Vagina (tissue), 2 donors: ENCODE data around the gene FGF19. TPM values are rescaled to one million over a fixed set of nuclear protein-coding genes. Genes with fewer than 3 reads are reported as not detected.

ENCODE experiments used
- DNase-seq, 2 donors: peaks; one replicate each; pipeline ENCODE4 v3.0.0-alpha.2; 2017; ENCODE audit errors: extremely low spot score in 2 of 2
- H3K27ac ChIP-seq: fragments of 200-600 bp; sonication (generic); one replicate; pipeline ENCODE4 v1.5.1; 2019
- H3K27me3 ChIP-seq: fragments of 200-600 bp; sonication (generic); one replicate; pipeline ENCODE4 v1.5.1; 2019
- H3K36me3 ChIP-seq, 2 donors: fragments of 200-600 bp; sonication (generic); one replicate each; pipeline ENCODE4 v1.5.1; 2017 to 2019
- H3K4me1 ChIP-seq: fragments of 200-600 bp; sonication (generic); one replicate; pipeline ENCODE4 v1.5.1; 2019
- H3K4me3 ChIP-seq, 2 donors: fragments of 200-600 bp; sonication (generic); 1 replicate in 1 of 2; 2 replicates in 1 of 2; pipeline ENCODE4 v1.5.1; 2016 to 2019
- H3K9me3 ChIP-seq: fragments of 200-600 bp; sonication (generic); one replicate; pipeline ENCODE4 v1.5.1; 2019
- CTCF ChIP-seq, 3 experiments: fragments of 450-650 bp in 2 of 3; fragments of 200-600 bp in 1 of 3; sonication (generic) in 1 of 3; IDR thresholded peaks; one replicate each; pipeline ENCODE4 v1.5.1; 2017 to 2019; ENCODE audit warnings: antibody characterized with exemption in 3 of 3, mild to moderate bottlenecking in 2 of 3, moderate library complexity in 2 of 3
- POLR2A ChIP-seq, 2 donors: fragments of 450-650 bp; IDR thresholded peaks; one replicate each; pipeline ENCODE4 v1.6.1; 2017; ENCODE audit warnings: antibody characterized with exemption in 2 of 2, mild to moderate bottlenecking in 2 of 2, moderate library complexity in 2 of 2
- POLR2AphosphoS5 ChIP-seq, 2 donors: sonication (generic); formaldehyde crosslinking; IDR thresholded peaks; one replicate each; pipeline ENCODE4 v1.9.0; 2017; ENCODE audit warnings: antibody characterized with exemption in 2 of 2, mild to moderate bottlenecking in 2 of 2, low read depth in 1 of 2; ENCODE audit not compliant: insufficient read depth in 1 of 2
- intact Hi-C: fragments of 100-400 bp; cut with DNase I; formaldehyde crosslinking; loops from one replicate; pipeline ENCODE4 v1.15.1; 2023
- total RNA-seq: library from RNA; depleted of rRNA; stranded (reverse); fragments of >200 nt; gene quantifications from one replicate; pipeline ENCODE4 v1.2.3, GENCODE V29; 2016

Gene FGF19
- total RNA-seq, 1 donor from 2014 or later, result not detected

DNA sequence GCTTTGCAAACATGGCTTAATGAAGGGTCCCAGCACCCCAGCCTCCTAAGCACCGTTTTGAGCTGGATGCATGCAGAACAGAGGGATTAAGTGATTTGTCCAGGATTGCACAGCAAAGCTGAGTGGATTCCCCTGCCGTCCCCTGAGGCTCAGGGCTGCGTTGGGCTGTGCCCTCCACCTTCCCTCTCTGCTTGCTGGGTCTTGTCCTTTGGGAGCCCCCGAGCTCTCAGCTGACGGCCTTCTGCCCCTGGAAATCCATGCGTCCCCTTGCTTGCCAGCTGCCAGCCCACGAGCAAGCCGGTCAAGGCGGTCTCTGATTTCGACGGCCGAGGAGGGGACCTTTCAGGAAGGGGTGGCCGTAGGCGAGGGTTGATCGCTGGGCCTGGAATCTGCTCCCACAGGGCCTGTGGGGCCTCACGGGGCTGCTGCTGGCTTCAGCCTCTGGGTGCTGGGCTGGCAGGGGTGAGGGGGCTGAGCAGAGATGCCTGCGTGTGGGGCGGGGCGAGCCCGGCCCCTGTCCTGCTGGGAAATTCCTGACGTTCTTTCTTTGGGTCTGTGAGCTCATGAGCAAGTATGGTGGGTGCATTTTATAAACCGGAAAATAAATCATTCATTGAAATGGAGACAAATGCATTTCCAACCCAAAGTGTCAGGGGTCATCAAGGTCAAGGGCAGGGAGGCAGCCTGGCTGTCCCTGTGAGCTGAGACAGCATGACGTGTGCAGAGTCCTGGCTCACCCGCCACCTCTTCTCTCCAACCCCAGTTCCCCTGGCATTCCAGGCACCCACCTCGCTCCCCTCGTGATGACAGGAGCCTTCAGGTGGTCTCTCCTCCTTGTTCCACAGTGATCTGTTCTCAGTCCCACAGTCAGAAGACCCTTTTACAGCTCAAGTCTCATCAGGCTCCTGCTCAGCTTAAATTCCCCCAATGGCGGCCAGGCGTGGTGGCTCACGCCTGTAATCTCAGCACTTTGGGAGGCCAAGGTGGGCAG is 43.2 kb upstream of the FGF19 start:
- Histone ChIP-seq H3K27me3 (no peaks in the 10 kb centered on the region), H3K36me3 (no peaks in the 10 kb centered on the region), H3K4me1 (no peaks in the 10 kb centered on the region), H3K27ac (no peak overlapping the region), H3K9me3 (no peaks in the 10 kb centered on the region), H3K4me3 (no peak overlapping the region)
- no peak for TF ChIP-seq CTCF (IDR thresholded peaks at IDR 0.05)
- no peak for TF ChIP-seq POLR2AphosphoS5 (IDR thresholded peaks at IDR 0.05; ENCODE audit: insufficient read depth in 1 of 2, low read depth in 1 of 2)
- no peak for TF ChIP-seq POLR2A (IDR thresholded peaks at IDR 0.05)
- DNase-seq, result no peak
- intact Hi-C loops, result no loop called here

- intact Hi-C loops, result no loop called here
- H3K36me3 ChIP-seq, result no peaks in the 10 kb centered on the region
- no peaks in the 10 kb centered on the region for H3K4me1 ChIP-seq
- TF ChIP-seq CTCF (IDR thresholded peaks at IDR 0.05) (no peak), POLR2AphosphoS5 (IDR thresholded peaks at IDR 0.05; ENCODE audit: insufficient read depth in 1 of 2, low read depth in 1 of 2) (no peak), POLR2A (IDR thresholded peaks at IDR 0.05) (no peak)
- no peaks in the 10 kb centered on the region for H3K27me3 ChIP-seq
- no peaks in the 10 kb centered on the region for H3K9me3 ChIP-seq
- H3K27ac ChIP-seq, result no peak overlapping the region
- no peak for DNase-seq
- H3K4me3 ChIP-seq, result no peak overlapping the region
These were observed 42.3 kb upstream of the FGF19 start for GRCh38 chr11:69746140-69746539.

- intact Hi-C loops, result no loop called here
- H3K4me3 ChIP-seq, result no peak overlapping the region
- no peak for DNase-seq
- no peaks in the 10 kb centered on the region for H3K27me3 ChIP-seq
- no peak for TF ChIP-seq POLR2A (IDR thresholded peaks at IDR 0.05)
- TF ChIP-seq POLR2AphosphoS5 (IDR thresholded peaks at IDR 0.05; ENCODE audit: insufficient read depth in 1 of 2, low read depth in 1 of 2), result no peak
- no peak for TF ChIP-seq CTCF (IDR thresholded peaks at IDR 0.05)
- H3K27ac ChIP-seq, result no peak overlapping the region
- no peaks in the 10 kb centered on the region for H3K9me3 ChIP-seq
- H3K36me3 ChIP-seq, result no peaks in the 10 kb centered on the region
- no peaks in the 10 kb centered on the region for H3K4me1 ChIP-seq
These were observed 41.4 kb upstream of the FGF19 start for GRCh38 chr11:69745201-69745600.

DNA sequence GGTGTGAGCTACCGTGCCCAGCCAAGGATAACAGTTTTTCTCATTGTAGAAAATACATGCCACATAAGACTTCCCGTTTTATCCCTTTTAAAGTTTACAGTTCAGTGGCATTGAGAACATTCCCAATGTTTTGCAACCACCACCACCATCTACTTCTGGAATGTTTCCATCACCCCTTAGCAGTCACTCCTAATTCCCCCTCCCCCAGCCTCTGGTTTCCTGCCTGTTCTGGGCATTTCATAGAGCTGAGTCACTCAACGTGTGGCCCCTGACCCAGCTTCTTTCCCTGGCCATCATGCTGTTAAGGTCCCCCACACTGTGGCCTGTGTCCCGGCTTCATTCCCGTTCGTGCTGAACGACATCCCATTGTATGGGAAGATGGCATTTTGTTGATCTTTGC is 40.6 kb upstream of the FGF19 start:
- H3K36me3 ChIP-seq, result no peaks in the 10 kb centered on the region
- H3K27ac ChIP-seq, result no peak overlapping the region
- H3K4me3 ChIP-seq, result no peak overlapping the region
- no peak for DNase-seq
- no peaks in the 10 kb centered on the region for H3K27me3 ChIP-seq
- intact Hi-C loops, result no loop called here
- no peaks in the 10 kb centered on the region for H3K9me3 ChIP-seq
- TF ChIP-seq CTCF (IDR thresholded peaks at IDR 0.05) (no peak), POLR2A (IDR thresholded peaks at IDR 0.05) (no peak), POLR2AphosphoS5 (IDR thresholded peaks at IDR 0.05; ENCODE audit: insufficient read depth in 1 of 2, low read depth in 1 of 2) (no peak)
- H3K4me1 ChIP-seq, result no peaks in the 10 kb centered on the region

DNA sequence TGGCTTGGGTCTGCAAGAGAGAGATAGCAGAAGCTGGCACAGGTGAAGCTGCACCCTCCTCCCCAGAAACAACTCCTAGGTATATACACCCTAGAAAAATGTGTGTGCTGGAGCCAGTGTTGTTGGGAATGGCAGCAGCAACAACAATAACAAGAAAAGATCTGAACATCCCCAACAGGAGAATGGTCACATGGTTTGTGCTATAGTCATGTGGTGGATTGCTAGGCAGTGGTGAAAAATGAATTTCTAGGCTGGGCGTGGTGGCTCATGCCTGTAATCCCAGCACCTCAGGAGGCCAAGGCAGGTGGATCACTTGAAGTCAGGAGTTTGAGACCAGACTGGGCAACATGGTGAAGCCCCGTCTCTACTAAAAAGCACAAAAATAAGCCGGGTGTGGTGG is 31.0 kb upstream of the FGF19 start:
- Histone ChIP-seq H3K36me3 (no peaks in the 10 kb centered on the region), H3K27ac (no peak overlapping the region), H3K9me3 (no peaks in the 10 kb centered on the region), H3K27me3 (no peaks in the 10 kb centered on the region), H3K4me1 (no peaks in the 10 kb centered on the region), H3K4me3 (no peak overlapping the region)
- no peak for TF ChIP-seq CTCF (IDR thresholded peaks at IDR 0.05)
- no peak for TF ChIP-seq POLR2A (IDR thresholded peaks at IDR 0.05)
- TF ChIP-seq POLR2AphosphoS5 (IDR thresholded peaks at IDR 0.05; ENCODE audit: insufficient read depth in 1 of 2, low read depth in 1 of 2), result no peak
- DNase-seq, result no peak
- intact Hi-C loops, result no loop called here
